ENCODE measurements around the gene GPC5.

- TF ChIP-seq, protein P1, sequence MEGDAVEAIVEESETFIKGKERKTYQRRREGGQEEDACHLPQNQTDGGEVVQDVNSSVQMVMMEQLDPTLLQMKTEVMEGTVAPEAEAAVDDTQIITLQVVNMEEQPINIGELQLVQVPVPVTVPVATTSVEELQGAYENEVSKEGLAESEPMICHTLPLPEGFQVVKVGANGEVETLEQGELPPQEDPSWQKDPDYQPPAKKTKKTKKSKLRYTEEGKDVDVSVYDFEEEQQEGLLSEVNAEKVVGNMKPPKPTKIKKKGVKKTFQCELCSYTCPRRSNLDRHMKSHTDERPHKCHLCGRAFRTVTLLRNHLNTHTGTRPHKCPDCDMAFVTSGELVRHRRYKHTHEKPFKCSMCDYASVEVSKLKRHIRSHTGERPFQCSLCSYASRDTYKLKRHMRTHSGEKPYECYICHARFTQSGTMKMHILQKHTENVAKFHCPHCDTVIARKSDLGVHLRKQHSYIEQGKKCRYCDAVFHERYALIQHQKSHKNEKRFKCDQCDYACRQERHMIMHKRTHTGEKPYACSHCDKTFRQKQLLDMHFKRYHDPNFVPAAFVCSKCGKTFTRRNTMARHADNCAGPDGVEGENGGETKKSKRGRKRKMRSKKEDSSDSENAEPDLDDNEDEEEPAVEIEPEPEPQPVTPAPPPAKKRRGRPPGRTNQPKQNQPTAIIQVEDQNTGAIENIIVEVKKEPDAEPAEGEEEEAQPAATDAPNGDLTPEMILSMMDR (conservative IDR thresholded peaks at IDR 0.05; ENCODE audit: low read depth, low read length): no peak
- TF ChIP-seq EZH2 (IDR thresholded peaks at IDR 0.05; ENCODE audit: borderline replicate concordance, low read depth, low read length, poor library complexity, severe bottlenecking): no peak
These were observed 200.2 kb downstream of the GPC5 start for GRCh38 chr13:91598655-91599054.

Data from A673 (cell line).